OCI-LY3 (cell line): ENCODE results near the gene CTNNA3.

Experiments used
- CTCF ChIP-seq: fragments of 200-600, 300-600 bp; sonication (generic); IDR thresholded peaks from 2 replicates; pipeline ENCODE4 v1.5.1; 2014; ENCODE audit warnings: antibody characterized with exemption, low read length, low read depth
- EZH2phosphoT487 ChIP-seq: fragments of 200-600 bp; shearing (Covaris generic); IDR thresholded peaks from 2 replicates; pipeline ENCODE4 v1.6.1; 2018; ENCODE audit warnings: antibody characterized with exemption, mixed run types, low read depth

- TF ChIP-seq CTCF (no peak), EZH2phosphoT487 (no peak)
Measured at GRCh38 chr10:66318761-66319160, 1377.2 kb downstream of the CTNNA3 start.
